SU-DHL-6 (cell line): ENCODE measurements around the gene SLC38A8.

Experiments
- EZH2phosphoT487 ChIP-seq: fragments of 200-600 bp; sonication (generic), shearing (Covaris generic); conservative IDR thresholded peaks from 2 replicates; pipeline ENCODE4 v1.6.1; 2018; ENCODE audit warnings: mild to moderate bottlenecking, antibody characterized with exemption, low read length, moderate library complexity, mixed read lengths
- TF ChIP-seq, protein P1 (sequence below): fragments of 200-600 bp; sonication (generic); IDR thresholded peaks from one replicate; pipeline ENCODE4 v1.5.1; 2017; ENCODE audit warnings: antibody characterized with exemption, mild to moderate bottlenecking, low read length, moderate library complexity; ENCODE audit not compliant: insufficient read depth, poor library complexity, severe bottlenecking

DNA sequence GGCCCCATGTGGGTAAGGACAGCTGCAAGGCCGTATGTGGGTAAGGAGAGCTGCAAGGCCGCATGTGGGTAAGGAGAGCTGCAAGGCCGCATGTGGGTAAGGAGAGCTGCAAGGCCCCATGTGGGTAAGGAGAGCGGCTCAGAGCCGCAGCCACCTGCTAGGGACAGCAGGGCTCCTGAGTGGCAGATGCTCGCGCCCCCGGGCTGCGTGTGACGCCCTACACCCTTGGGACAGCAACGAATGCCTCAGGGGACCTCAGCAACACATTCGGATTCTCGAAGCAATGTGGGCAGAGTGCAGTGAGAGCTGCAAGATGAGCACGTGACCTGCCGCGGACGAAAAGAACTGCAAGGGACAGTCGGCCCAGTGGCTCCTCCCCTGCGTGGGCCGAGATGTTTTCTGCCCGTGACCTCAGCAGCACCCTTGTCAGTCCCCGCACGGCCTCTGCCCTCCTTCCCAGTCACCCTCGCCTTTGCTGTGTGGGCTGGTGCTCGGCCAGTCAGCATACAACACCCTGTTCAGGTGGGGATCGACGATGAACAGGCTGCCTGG is 9.6 kb upstream of the SLC38A8 start:
- TF ChIP-seq, protein P1, sequence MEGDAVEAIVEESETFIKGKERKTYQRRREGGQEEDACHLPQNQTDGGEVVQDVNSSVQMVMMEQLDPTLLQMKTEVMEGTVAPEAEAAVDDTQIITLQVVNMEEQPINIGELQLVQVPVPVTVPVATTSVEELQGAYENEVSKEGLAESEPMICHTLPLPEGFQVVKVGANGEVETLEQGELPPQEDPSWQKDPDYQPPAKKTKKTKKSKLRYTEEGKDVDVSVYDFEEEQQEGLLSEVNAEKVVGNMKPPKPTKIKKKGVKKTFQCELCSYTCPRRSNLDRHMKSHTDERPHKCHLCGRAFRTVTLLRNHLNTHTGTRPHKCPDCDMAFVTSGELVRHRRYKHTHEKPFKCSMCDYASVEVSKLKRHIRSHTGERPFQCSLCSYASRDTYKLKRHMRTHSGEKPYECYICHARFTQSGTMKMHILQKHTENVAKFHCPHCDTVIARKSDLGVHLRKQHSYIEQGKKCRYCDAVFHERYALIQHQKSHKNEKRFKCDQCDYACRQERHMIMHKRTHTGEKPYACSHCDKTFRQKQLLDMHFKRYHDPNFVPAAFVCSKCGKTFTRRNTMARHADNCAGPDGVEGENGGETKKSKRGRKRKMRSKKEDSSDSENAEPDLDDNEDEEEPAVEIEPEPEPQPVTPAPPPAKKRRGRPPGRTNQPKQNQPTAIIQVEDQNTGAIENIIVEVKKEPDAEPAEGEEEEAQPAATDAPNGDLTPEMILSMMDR, result no peak
- no peak for TF ChIP-seq EZH2phosphoT487
